Measurements from ENCODE around the gene NSD2. TPM values are rescaled to one million over a fixed set of nuclear protein-coding genes. Genes with fewer than 3 reads are reported as not detected.

The NSD2 gene
- total and polyA plus RNA-seq, 4 donors: 5.1 to 71.5 (median 11.6) TPM

GRCh38 chr4:1831331-1831730 is 39.9 kb upstream of the NSD2 start:
- TF ChIP-seq GABPA (IDR thresholded peaks at IDR 0.05 in 1 of 2, conservative IDR thresholded peaks at IDR 0.05 in 1 of 2): no peak
- WGBS: 93% methylated on average over 8 of the region's 8 CpGs
- DNase-seq (ENCODE audit: low spot score): no peak

GRCh38 chr4:1832690-1833089 is 38.5 kb upstream of the NSD2 start:
- no peak for DNase-seq (ENCODE audit: low spot score)
- no peak for TF ChIP-seq ATF3 (IDR thresholded peaks at IDR 0.05)
- no peak for TF ChIP-seq JUND (IDR thresholded peaks at IDR 0.05)
- TF ChIP-seq YY1 (IDR thresholded peaks at IDR 0.05): no peak
- TF ChIP-seq CTCF (IDR thresholded peaks at IDR 0.05; ENCODE audit: low read depth, low read length, missing input control): no peak
- no peak for TF ChIP-seq HNF4A (conservative IDR thresholded peaks at IDR 0.05)
- no peak for TF ChIP-seq TAF1 (conservative IDR thresholded peaks at IDR 0.05)
- no peak for TF ChIP-seq EGR1 (IDR thresholded peaks at IDR 0.05; ENCODE audit: low read depth in 2 of 2)
- no peak for TF ChIP-seq HNF4G (IDR thresholded peaks at IDR 0.05)
- TF ChIP-seq RAD21 (IDR thresholded peaks at IDR 0.05): no peak
- TF ChIP-seq, protein P1, sequence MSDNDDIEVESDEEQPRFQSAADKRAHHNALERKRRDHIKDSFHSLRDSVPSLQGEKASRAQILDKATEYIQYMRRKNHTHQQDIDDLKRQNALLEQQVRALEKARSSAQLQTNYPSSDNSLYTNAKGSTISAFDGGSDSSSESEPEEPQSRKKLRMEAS (IDR thresholded peaks at IDR 0.05): no peak
- TF ChIP-seq FOXA2 (IDR thresholded peaks at IDR 0.05): no peak
- TF ChIP-seq NR2F2 (IDR thresholded peaks at IDR 0.05): no peak
- Histone ChIP-seq H3K4me3 (ENCODE audit: low read depth in 1 of 3, low read length in 3 of 3) (no peak overlapping the region), H3K27ac (ENCODE audit: low read depth in 1 of 2, low read length in 2 of 2) (no peak overlapping the region), H3K27me3 (ENCODE audit: control insufficient read depth in 4 of 4, insufficient read depth in 4 of 4, low read length in 3 of 4) (no peaks in the 10 kb centered on the region), H3K4me1 (ENCODE audit: control insufficient read depth in 4 of 4, insufficient read depth in 4 of 4, low read length in 3 of 4) (no peaks in the 10 kb centered on the region), H3K9ac (ENCODE audit: low read depth in 1 of 2, low read length in 2 of 2) (no peak overlapping the region), H3K9me3 (ENCODE audit: control insufficient read depth in 4 of 4, low read length in 3 of 4) (no peaks in the 10 kb centered on the region), H3K36me3 (ENCODE audit: control insufficient read depth in 4 of 4, insufficient read depth in 3 of 4, low read depth in 1 of 4, low read length in 3 of 4) (peaks cover 15 to 57% (median 37%) of the 10 kb centered on the region in 4 donors)
- 94% methylated on average over 18 of the region's 18 CpGs for WGBS

More at GRCh38 chr4:1831331-1831730, 39.9 kb upstream of the NSD2 start:
- Histone ChIP-seq H3K36me3 (ENCODE audit: control insufficient read depth in 4 of 4, insufficient read depth in 3 of 4, low read depth in 1 of 4, low read length in 3 of 4) (peaks cover 15 to 57% (median 35%) of the 10 kb centered on the region in 4 donors), H3K4me1 (ENCODE audit: control insufficient read depth in 4 of 4, insufficient read depth in 4 of 4, low read length in 3 of 4) (no peaks in the 10 kb centered on the region), H3K9me3 (ENCODE audit: control insufficient read depth in 4 of 4, low read length in 3 of 4) (no peaks in the 10 kb centered on the region), H3K4me3 (ENCODE audit: low read depth in 1 of 3, low read length in 3 of 3) (no peak overlapping the region), H3K27me3 (ENCODE audit: control insufficient read depth in 4 of 4, insufficient read depth in 4 of 4, low read length in 3 of 4) (no peaks in the 10 kb centered on the region), H3K27ac (ENCODE audit: low read depth in 1 of 2, low read length in 2 of 2) (no peak overlapping the region), H3K9ac (ENCODE audit: low read depth in 1 of 2, low read length in 2 of 2) (no peak overlapping the region)

- H3K4me1 ChIP-seq (ENCODE audit: control insufficient read depth in 4 of 4, insufficient read depth in 4 of 4, low read length in 3 of 4): no peaks in the 10 kb centered on the region
- 97% methylated on average over 14 of the region's 14 CpGs for WGBS
- no peak overlapping the region for H3K9ac ChIP-seq (ENCODE audit: low read depth in 1 of 2, low read length in 2 of 2)
- H3K9me3 ChIP-seq (ENCODE audit: control insufficient read depth in 4 of 4, low read length in 3 of 4): no peaks in the 10 kb centered on the region
- H3K27me3 ChIP-seq (ENCODE audit: control insufficient read depth in 4 of 4, insufficient read depth in 4 of 4, low read length in 3 of 4): no peaks in the 10 kb centered on the region
- H3K4me3 ChIP-seq (ENCODE audit: low read depth in 1 of 3, low read length in 3 of 3): no peak overlapping the region
- peaks cover 17 to 59% (median 38%) of the 10 kb centered on the region in 4 donors for H3K36me3 ChIP-seq (ENCODE audit: control insufficient read depth in 4 of 4, insufficient read depth in 3 of 4, low read depth in 1 of 4, low read length in 3 of 4)
- no peak for DNase-seq (ENCODE audit: low spot score)
- H3K27ac ChIP-seq (ENCODE audit: low read depth in 1 of 2, low read length in 2 of 2): no peak overlapping the region
- TF ChIP-seq RAD21 (IDR thresholded peaks at IDR 0.05) (no peak), HNF4G (IDR thresholded peaks at IDR 0.05) (no peak), REST (IDR thresholded peaks at IDR 0.05) (no peak), HNF4A (conservative IDR thresholded peaks at IDR 0.05) (no peak), FOXA2 (IDR thresholded peaks at IDR 0.05) (no peak), ATF3 (IDR thresholded peaks at IDR 0.05) (no peak), NR2F2 (IDR thresholded peaks at IDR 0.05) (no peak), CTCF (IDR thresholded peaks at IDR 0.05; ENCODE audit: low read depth, low read length, missing input control) (no peak), GABPA (IDR thresholded peaks at IDR 0.05 in 1 of 2, conservative IDR thresholded peaks at IDR 0.05 in 1 of 2) (no peak), SP1 (IDR thresholded peaks at IDR 0.05) (no peak), FOXA1 (IDR thresholded peaks at IDR 0.05) (no peak), EGR1 (IDR thresholded peaks at IDR 0.05; ENCODE audit: low read depth in 2 of 2) (no peak)
- TF ChIP-seq, protein P1 (IDR thresholded peaks at IDR 0.05): no peak
Observed at GRCh38 chr4:1833307-1834046, 37.7 kb upstream of the NSD2 start.

Data from liver (tissue), 9 donors.